OCI-LY3 (cell line): ENCODE results near the gene DDX31.

Experiments
- CTCF ChIP-seq: fragments of 200-600, 300-600 bp; sonication (generic); IDR thresholded peaks from 2 replicates; pipeline ENCODE4 v1.5.1; 2014; ENCODE audit warnings: antibody characterized with exemption, low read length, low read depth
- EZH2phosphoT487 ChIP-seq: fragments of 200-600 bp; shearing (Covaris generic); IDR thresholded peaks from 2 replicates; pipeline ENCODE4 v1.6.1; 2018; ENCODE audit warnings: antibody characterized with exemption, mixed run types, low read depth

GRCh38 chr9:132703336-132703735, 33.6 kb upstream of the DDX31 start:
- TF ChIP-seq CTCF (no peak), EZH2phosphoT487 (no peak)
